GM12878 (cell line): ENCODE measurements around the gene MCOLN3. TPM values are rescaled to one million over a fixed set of nuclear protein-coding genes. Genes with fewer than 3 reads are reported as not detected.

Experiments used
- EGR1 ChIP-seq, 2 experiments: IDR thresholded peaks; 1 replicate in 1 of 2; 2 replicates in 1 of 2; pipeline ENCODE4 v1.6.1; 2011 to 2012; ENCODE audit warnings: low read depth in 2 of 2, low read length in 2 of 2, borderline replicate concordance in 1 of 2, mild to moderate bottlenecking in 1 of 2, moderate library complexity in 1 of 2
- HDAC6 ChIP-seq: fragments of 200-600 bp; sonication (generic); IDR thresholded peaks from one replicate; pipeline ENCODE4 v1.8.0; 2017; ENCODE audit warnings: antibody characterized with exemption; ENCODE audit not compliant: unreplicated experiment
- IRF4 ChIP-seq: IDR thresholded peaks from 2 replicates; pipeline ENCODE4 v1.6.1; 2011; ENCODE audit warnings: low read depth, low read length
- KAT2A ChIP-seq: conservative IDR thresholded peaks from 2 replicates; pipeline ENCODE4 v1.6.1; 2011; ENCODE audit warnings: low read depth, low read length; ENCODE audit not compliant: control insufficient read depth
- KLF5 ChIP-seq: fragments of 450-650 bp; IDR thresholded peaks from 2 replicates; pipeline ENCODE4 v1.6.1; 2014; ENCODE audit warnings: mild to moderate bottlenecking; ENCODE audit not compliant: partially characterized antibody
- NFYB ChIP-seq: IDR thresholded peaks from 2 replicates; pipeline ENCODE4 v1.6.1; 2011; ENCODE audit warnings: low read depth, mild to moderate bottlenecking, low read length, improper control_type of control experiment, moderate library complexity; ENCODE audit not compliant: insufficient read depth
- PAX8 ChIP-seq: fragments of 450-650 bp; IDR thresholded peaks from 2 replicates; pipeline ENCODE4 v1.6.1; 2017; ENCODE audit warnings: mild to moderate bottlenecking, moderate library complexity
- RUNX3 ChIP-seq: IDR thresholded peaks from 2 replicates; pipeline ENCODE4 v1.6.1; 2012; ENCODE audit warnings: low read length, inconsistent platforms
- SP1 ChIP-seq: IDR thresholded peaks from one replicate; pipeline ENCODE4 v1.6.1; 2011; ENCODE audit warnings: low read depth, low read length
- TAF1 ChIP-seq: IDR thresholded peaks from 2 replicates; pipeline ENCODE4 v1.6.1; 2011; ENCODE audit warnings: mild to moderate bottlenecking, low read depth, low read length, borderline replicate concordance
- TARDBP ChIP-seq: IDR thresholded peaks from 2 replicates; pipeline ENCODE4 v1.6.1; 2016; ENCODE audit warnings: borderline replicate concordance
- YY1 ChIP-seq: IDR thresholded peaks from 2 replicates; pipeline ENCODE4 v1.6.1; 2011; ENCODE audit warnings: low read depth, mild to moderate bottlenecking, low read length
- ZNF274 ChIP-seq: IDR thresholded peaks from one replicate; pipeline ENCODE4 v1.8.0; 2011; ENCODE audit not compliant: insufficient read length, insufficient read depth
- ZZZ3 ChIP-seq: IDR thresholded peaks from 2 replicates; pipeline ENCODE4 v1.6.1; 2011; ENCODE audit warnings: low read depth; ENCODE audit not compliant: control insufficient read depth, insufficient read length
- polyA plus RNA-seq, 11 experiments: library from polyadenylated mRNA; depleted of rRNA in 4 of 11; unstranded in 6 of 11; stranded (reverse) in 5 of 11; fragments of >200 nt; fragmentation: Nextera tagmentation in 4 of 11; fragmentation: Illumina TruSeq in 1 of 11; extraction: Ambion mirVana in 4 of 11; extraction: Trizol in 1 of 11; gene quantifications; 1 replicate in 1 of 11; 2 replicates in 10 of 11; pipeline versions ENCODE4 v1.2.1 to v1.2.3, GENCODE V29; 2011 to 2016; ENCODE audit warnings: inconsistent platforms in 2 of 11, missing spikeins in 2 of 11, low read depth in 1 of 11
- total RNA-seq, 4 experiments: library from RNA; depleted of rRNA in 3 of 4; stranded (reverse); fragments of >200 nt in 3 of 4; fragmentation: Illumina TruSeq in 1 of 4; extraction: Trizol in 1 of 4; gene quantifications; 2 replicates each; pipeline versions ENCODE4 v1.2.1 to v1.2.3, GENCODE V29; 2013 to 2021
- TF ChIP-seq, protein P1 (sequence below): fragments of 450-650 bp; IDR thresholded peaks from 2 replicates; pipeline ENCODE4 v1.6.1; 2016; ENCODE audit warnings: mild to moderate bottlenecking, moderate library complexity, borderline replicate concordance
- TF ChIP-seq, protein P2 (sequence below): fragments of 150-350 bp; IDR thresholded peaks from 2 replicates; pipeline ENCODE4 v1.6.1; 2014; ENCODE audit warnings: mild to moderate bottlenecking, low read depth, low read length

MCOLN3 gene
- total and polyA plus RNA-seq, 10 of the 15 experiments (the other 5 are each of a cell fraction or from before 2014, with no cell fraction given), result 0.48 to 7.4 (median 3.8) TPM

DNA sequence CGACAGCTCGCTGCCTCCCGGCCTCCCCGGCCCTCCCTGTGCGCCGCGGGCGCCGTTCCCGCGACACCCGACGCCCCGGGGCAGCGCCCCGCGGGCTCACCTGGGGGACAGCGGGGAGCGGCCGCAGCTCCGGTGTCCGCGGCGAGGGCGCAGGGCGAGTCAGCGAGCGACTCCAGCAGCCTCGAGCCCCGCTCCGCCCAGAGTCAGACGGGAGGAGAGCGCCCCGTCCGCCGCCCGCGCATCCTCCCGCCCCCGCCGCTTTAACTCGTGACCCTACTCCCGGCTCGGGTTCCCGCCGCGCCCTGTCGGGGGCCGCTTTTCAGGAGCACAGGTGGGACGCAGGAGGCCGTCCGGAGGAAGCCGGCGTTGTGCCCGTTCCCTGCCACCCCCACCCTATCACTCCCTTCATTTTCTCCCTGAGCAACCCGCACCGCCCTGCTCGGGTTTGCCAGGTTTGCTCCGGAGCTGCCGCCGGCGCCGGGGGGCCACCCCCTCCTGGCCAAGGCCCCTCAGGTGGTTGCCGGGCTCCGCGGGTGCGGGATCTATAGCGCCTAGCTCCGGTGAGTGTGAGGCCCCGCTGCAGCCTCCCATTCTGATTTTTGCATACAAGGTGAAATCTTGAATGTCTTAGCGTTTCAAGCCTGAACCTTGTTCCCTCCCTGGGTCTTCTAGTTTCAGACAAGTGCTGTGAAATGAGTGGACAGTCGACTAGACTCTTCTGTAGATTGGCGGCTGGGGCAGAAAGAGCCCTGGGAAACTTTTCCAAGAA is at the start of gene MCOLN3 (continued):
- TF ChIP-seq, protein P1, sequence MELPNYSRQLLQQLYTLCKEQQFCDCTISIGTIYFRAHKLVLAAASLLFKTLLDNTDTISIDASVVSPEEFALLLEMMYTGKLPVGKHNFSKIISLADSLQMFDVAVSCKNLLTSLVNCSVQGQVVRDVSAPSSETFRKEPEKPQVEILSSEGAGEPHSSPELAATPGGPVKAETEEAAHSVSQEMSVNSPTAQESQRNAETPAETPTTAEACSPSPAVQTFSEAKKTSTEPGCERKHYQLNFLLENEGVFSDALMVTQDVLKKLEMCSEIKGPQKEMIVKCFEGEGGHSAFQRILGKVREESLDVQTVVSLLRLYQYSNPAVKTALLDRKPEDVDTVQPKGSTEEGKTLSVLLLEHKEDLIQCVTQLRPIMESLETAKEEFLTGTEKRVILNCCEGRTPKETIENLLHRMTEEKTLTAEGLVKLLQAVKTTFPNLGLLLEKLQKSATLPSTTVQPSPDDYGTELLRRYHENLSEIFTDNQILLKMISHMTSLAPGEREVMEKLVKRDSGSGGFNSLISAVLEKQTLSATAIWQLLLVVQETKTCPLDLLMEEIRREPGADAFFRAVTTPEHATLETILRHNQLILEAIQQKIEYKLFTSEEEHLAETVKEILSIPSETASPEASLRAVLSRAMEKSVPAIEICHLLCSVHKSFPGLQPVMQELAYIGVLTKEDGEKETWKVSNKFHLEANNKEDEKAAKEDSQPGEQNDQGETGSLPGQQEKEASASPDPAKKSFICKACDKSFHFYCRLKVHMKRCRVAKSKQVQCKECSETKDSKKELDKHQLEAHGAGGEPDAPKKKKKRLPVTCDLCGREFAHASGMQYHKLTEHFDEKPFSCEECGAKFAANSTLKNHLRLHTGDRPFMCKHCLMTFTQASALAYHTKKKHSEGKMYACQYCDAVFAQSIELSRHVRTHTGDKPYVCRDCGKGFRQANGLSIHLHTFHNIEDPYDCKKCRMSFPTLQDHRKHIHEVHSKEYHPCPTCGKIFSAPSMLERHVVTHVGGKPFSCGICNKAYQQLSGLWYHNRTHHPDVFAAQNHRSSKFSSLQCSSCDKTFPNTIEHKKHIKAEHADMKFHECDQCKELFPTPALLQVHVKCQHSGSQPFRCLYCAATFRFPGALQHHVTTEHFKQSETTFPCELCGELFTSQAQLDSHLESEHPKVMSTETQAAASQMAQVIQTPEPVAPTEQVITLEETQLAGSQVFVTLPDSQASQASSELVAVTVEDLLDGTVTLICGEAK, result no peak
- TF ChIP-seq HDAC6 (peak; percentile 36), IRF4 (no peak), ZZZ3 (no peak), KLF5 (no peak), EGR1 (IDR thresholded peaks at IDR 0.05; ENCODE audit: borderline replicate concordance in 1 of 2, low read depth in 2 of 2, low read length in 2 of 2) (peak in 1 of 2 experiments; percentile 90; a peak in 2 of 3 replicates), SP1 (no peak), KAT2A (no peak), NFYB (no peak), ZNF274 (no peak), RUNX3 (no peak), YY1 (0 out of 2 replicates have a peak, but pooled peaks have one; percentile 7), TARDBP (no peak), PAX8 (no peak), TAF1 (no peak)
- TF ChIP-seq, protein P2, sequence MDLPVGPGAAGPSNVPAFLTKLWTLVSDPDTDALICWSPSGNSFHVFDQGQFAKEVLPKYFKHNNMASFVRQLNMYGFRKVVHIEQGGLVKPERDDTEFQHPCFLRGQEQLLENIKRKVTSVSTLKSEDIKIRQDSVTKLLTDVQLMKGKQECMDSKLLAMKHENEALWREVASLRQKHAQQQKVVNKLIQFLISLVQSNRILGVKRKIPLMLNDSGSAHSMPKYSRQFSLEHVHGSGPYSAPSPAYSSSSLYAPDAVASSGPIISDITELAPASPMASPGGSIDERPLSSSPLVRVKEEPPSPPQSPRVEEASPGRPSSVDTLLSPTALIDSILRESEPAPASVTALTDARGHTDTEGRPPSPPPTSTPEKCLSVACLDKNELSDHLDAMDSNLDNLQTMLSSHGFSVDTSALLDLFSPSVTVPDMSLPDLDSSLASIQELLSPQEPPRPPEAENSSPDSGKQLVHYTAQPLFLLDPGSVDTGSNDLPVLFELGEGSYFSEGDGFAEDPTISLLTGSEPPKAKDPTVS, result no peak
